Liver (tissue), 3 donors: ENCODE measurements around the gene CAMK1D.

ENCODE experiments used
- CTCF ChIP-seq: fragments of 150-350 bp; IDR thresholded peaks from 2 replicates; pipeline ENCODE4 v1.5.1; 2017; ENCODE audit warnings: improper control_type of control experiment, low read depth, low read length; ENCODE audit not compliant: missing input control
- MAX ChIP-seq: IDR thresholded peaks from 2 replicates; pipeline ENCODE4 v1.6.1; 2016; ENCODE audit warnings: antibody characterized with exemption
- SP1 ChIP-seq: IDR thresholded peaks from 2 replicates; pipeline ENCODE4 v1.6.1; 2018; ENCODE audit warnings: antibody characterized with exemption, mild to moderate bottlenecking
- donor health status: healthy.
- donor health status: healthy.

GRCh38 chr10:12742771-12743170, 393.4 kb downstream of the CAMK1D start:
- no peak for TF ChIP-seq MAX
- TF ChIP-seq SP1 = no peak
- no peak for TF ChIP-seq CTCF
